Ishikawa (cell line): Measurements from ENCODE around the gene BICDL2.

Source experiments
- CEBPB ChIP-seq: IDR thresholded peaks from 2 replicates; pipeline ENCODE4 v1.6.1; 2012
- TF ChIP-seq, protein P1 (sequence below): IDR thresholded peaks from 2 replicates; pipeline ENCODE4 v1.6.1; 2012

DNA sequence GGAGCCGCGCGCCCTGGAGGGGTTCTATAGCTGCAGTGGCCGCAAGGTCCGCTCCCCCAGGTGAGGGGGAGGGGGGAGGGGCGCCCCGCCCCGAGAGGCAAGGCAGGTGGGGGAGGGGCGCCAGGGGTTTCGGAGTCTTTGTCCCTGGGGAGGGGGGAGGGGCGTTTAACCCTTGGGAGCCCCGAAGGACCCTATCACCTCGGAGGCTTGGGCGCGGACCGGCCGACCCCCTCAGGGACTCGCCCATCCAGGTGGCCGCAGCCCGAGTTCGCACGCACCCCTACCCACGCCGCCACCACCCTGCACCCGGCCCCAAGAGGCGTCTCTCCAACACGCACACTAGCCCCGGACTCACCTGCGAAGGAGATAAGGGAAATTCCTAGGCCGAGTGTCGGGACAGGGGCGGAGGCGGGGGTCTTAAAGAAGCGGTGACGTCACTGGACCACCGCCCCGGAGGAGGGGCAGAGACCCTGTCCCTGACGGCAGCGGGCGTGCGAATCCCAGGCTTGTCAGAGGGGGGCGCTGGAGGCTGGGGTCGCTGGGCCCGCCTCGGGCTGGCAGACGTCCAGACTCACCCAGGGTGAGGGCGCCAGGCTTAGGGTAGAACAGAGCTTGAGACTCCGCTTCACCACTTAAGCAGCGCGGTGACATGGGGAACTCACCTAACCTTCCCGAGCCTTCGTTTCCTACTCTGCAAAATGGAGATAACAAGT is 18.8 kb downstream of the BICDL2 start, which contains the start of gene CLDN6:
- TF ChIP-seq, protein P1, sequence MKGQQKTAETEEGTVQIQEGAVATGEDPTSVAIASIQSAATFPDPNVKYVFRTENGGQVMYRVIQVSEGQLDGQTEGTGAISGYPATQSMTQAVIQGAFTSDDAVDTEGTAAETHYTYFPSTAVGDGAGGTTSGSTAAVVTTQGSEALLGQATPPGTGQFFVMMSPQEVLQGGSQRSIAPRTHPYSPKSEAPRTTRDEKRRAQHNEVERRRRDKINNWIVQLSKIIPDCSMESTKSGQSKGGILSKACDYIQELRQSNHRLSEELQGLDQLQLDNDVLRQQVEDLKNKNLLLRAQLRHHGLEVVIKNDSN: no peak
- TF ChIP-seq CEBPB: no peak
